WI38 (cell line): Measurements from ENCODE around the gene FARSA.
A peak's percentile ranks its signal among the peaks of the same experiment; 100 is the strongest.

Experiments
- H3K4me3 ChIP-seq: 2 replicates; pipeline ENCODE4 v1.5.1; 2011; ENCODE audit warnings: low read depth, mild to moderate bottlenecking, control low read depth, low read length
- CTCF ChIP-seq: IDR thresholded peaks from 2 replicates; pipeline ENCODE4 v1.5.1; 2012; ENCODE audit warnings: low read depth, mild to moderate bottlenecking, control low read depth, low read length

Gene FARSA

GRCh38 chr19:12946092-12946721, 12.7 kb upstream of the FARSA start:
- H3K4me3 ChIP-seq: peak overlapping the region; percentile 75
- no peak for TF ChIP-seq CTCF

GRCh38 chr19:12945479-12946091, 12.1 kb upstream of the FARSA start, which contains the start of gene RAD23A:
RAD23A (plus strand) TSS chr19:12945862; CDS start chr19:12945949, 87 bp downstream.
- TF ChIP-seq CTCF: no peak
- H3K4me3 ChIP-seq: peak within 1 kb of the TSS; percentile 75

- TF ChIP-seq CTCF: no peak
- no peak overlapping the region for H3K4me3 ChIP-seq
These were observed 10.7 kb upstream of the FARSA start for GRCh38 chr19:12944104-12944674.

GRCh38 chr19:12943437-12944044, 10.0 kb upstream of the FARSA start:
- H3K4me3 ChIP-seq: no peak overlapping the region
- TF ChIP-seq CTCF: no peak

GRCh38 chr19:12940897-12941296, 7.4 kb upstream of the FARSA start:
- no peak for TF ChIP-seq CTCF
- no peak overlapping the region for H3K4me3 ChIP-seq

GRCh38 chr19:12939975-12940423, 6.5 kb upstream of the FARSA start:
- TF ChIP-seq CTCF: no peak
- H3K4me3 ChIP-seq: peak overlapping the region; percentile 99
